Stimulated activated CD4-positive, alpha-beta T cell treated with anti-CD3 and anti-CD28 coated beads, Interleukin-12 subunit alpha, Interleukin-12 subunit beta, amount 100 ng/mL, for 24 hours (primary cell): ENCODE data around the gene MYH11.
"Not testable (repeated sequence)": the region's sequence is repeated elsewhere in the genome, so short reads cannot be mapped to it uniquely, and the experiment has no call there.

Source experiments
- DNase-seq, 2 experiments: peaks; one replicate each; pipeline ENCODE4 v3.0.0-alpha.2; 2020; ENCODE audit warnings: low read depth in 2 of 2

Gene MYH11

DNA sequence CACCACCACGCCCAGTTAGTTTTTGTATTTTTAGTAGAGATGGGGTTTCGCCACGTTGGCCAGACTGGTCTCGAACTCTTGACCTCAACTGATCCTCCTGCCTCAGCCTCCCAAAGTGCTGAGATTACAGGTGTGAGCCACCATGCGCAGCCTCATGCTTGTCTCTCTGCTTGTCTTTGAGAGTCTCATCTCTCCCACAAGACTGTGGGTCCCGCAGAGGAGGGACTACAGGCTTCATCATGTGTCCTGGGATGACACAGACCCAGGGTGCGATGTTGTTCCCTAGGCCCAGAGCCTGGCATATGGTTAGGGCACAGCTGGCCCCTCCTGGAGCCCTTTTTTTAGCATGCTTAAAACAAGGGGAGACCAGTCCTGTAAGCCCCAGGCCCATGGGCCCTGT, 104.9 kb downstream of the MYH11 start:
- no peak for DNase-seq

DNA sequence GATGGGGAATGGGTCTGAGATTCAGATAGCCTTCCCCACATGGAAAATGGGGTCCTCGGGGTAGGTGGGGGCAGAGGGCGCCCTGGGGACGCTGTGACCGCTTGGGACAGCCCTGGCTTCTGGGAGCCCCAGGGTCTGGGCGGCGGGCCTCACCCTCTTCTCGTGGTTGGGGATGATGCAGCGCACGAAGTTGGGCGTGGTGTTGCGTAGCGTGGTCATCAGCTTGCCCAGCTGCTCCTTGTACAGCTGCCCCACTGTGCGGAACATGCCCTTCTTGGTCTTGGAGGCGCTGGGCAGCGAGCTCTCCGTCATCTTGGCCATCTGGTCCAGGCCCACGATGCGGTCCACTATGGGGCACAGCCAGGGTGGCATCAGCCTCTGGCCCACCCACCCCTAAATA, 106.8 kb downstream of the MYH11 start:
- no peak for DNase-seq

DNA sequence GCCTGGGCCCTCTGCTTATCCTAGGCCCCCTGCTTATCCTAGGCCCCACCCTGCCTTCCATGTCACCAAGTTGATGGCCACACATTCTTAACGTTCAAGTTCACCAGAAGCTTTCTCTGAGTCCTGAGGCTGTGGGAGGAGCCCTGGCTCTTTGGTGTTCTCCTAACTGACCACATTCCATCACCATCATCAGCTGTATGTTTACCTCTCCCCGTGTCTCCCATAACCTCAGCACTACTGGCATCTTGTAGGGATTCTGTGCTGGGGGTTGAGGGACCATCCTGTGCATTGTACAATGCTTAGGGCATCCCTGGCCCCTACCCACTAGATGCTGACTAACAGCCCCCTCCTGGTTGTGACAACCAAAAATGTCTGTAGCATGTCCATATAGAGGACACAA, 107.5 kb downstream of the MYH11 start:
- DNase-seq = no peak

DNA sequence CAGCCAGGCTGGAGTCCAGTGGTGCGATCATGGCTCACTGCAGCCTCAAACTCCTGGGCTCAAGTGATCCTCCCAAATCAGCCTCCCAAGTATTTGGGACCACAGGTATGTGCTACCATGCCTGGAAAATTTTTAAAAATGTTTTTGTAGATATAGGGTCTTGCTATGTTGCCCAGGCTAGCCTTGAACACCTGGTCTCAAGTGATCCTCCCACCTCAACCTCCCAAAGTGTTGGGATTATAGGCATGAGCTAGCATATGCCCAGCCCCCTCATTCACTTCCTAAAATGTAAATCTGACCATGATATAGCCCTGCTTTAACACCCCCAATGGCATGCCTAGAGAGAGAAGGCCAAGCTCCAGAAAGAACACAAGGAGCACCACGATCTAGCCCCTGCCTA, 108.2 kb downstream of the MYH11 start:
- DNase-seq = no peak

DNA sequence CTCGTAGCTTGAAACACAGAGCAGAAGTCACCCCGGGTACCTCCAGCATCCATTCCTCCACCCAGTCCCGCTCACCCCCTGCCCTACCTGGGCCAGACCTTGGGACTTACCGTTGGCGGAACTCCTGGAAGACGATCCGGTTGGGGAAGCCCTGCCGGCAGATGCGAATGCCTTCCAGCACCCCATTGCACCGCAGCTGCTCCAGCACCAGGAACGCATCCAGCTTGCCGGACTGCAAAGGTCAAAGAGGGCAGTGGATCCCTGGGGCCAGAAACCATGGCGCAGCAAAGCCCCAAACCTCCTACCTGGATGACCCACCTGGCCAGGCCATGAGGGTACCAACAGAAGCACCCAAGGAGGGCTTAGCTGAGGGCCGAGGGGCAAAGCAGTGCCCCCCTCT, 108.9 kb downstream of the MYH11 start:
- no peak for DNase-seq

DNA sequence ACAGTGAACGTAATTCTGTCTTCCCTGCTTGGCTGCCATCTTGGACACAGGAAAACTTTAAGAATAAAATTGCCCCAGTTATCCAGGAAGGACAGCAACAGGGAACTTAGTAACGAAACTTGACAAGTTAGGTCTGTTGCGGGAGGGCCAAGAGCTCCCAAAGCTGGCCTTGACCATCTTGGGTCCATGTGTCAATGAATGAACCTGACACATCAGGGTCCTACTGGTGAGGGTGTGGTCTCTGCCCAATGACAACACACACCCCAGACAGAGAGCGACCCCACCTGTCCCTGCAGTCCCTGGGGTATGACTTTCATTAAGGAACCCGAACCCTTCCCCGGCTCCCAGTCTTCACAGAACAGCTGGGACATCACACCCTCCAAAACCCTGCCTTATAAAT, 110.5 kb downstream of the MYH11 start:
- no peak for DNase-seq

DNA sequence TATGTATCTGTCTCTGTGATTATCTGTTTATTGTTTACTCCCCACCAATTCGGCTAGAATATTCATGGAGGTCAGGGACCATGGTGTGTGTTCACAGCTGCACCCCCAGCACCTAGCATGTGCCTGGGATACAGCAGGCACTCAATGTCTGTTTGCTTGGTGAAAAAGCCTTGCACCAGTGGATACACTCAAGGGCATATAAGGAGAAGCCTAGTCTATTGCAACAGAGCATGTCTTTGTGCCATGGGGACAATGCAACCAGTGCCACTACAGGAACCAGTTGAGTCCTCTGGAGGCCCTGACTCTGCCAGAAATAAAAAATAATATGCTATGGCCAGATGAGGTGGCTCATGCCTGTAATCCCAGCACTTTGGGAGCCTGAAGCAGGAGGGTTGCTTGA, 113.2 kb downstream of the MYH11 start:
- no peak for DNase-seq

DNA sequence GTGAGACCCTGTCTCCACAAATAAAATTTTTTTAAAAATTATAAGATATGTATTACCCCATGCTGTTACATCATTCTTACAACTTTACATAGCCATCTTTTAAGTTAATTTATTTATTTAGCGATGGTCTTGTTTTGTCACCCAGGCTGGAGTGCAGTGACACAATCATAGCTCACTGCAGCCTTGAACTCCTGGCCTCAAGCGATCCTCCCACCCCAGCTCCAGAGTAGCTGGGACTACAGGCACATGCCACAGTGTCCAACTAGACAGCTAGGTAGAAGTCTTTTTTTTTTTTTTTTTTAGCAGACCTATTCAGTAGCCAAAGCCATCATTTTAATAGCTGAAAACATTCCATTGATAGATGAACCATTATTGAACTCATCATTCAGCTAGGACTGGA, 114.1 kb downstream of the MYH11 start:
- no peak for DNase-seq

DNA sequence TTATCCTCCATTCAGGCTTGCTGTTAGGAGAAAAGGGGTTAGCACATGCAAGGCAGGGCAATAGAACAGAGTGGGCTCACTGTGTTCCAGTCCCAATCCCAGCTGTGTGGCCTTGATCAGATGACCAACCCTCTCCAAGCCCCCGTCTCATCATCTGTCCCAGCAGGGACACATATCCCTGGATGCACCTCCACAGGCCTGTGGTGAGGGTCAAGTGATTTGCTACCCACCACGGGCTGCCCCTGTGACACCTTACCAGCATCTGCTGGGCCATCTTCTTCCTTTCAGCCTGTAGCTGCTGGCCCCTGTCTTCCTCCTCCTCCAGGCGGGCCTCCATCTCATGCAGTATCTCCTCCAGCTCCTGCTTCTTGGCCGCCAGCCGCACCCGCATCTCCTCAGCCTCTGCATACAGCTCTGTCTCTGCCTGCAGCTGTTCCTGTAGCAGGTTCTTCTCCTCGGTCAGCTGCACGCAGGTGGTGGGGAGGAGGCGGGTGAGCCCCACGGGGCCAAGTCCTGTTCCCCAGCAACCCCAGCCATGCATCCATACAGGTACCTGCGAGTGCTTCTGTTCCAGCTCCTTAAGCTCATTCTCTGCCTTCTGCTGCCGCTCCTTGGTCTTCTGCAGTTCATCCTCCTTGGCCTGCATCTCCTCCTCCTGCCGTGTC, 115.5 kb downstream of the MYH11 start:
- no peak for DNase-seq

DNA sequence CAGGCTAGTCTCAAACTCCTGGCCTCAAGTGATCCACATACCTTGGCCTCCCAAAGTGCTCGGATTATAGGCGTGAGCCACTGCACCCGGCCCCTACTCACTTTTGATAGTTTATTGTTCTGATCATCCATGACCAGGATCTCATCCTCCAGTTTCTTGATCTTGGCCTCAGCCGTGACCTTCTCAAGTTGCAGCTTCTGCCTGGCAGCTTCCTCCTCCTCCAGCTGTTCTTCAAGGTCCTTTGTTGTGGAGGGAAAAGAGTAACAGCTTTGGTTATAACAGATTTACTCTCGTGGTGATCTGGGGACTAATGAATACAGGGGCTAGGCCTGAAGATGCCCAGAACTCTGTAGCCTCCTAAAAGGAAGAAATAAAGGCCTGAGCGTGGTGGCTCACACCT, 116.9 kb downstream of the MYH11 start:
- no peak for DNase-seq

DNA sequence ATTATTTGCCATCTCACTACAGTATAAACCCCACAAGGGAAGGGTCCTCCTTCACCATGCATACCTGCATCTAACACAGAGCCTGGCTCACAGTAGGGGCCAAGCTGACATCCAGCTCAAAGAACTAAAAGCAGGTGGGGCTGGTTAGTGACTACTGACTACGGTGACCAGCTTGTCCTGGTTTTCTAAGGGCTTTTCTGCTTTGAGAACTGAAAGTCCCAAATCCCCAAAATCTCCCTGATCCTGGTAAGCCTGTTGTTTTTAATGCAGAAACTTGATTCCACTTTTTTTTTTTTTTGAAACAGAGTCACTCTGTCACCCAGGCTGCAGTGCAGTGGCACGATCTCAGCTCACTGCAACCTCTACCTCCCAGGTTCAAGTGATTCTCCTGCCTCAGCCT, 117.4 kb downstream of the MYH11 start:
- no peak for DNase-seq

DNA sequence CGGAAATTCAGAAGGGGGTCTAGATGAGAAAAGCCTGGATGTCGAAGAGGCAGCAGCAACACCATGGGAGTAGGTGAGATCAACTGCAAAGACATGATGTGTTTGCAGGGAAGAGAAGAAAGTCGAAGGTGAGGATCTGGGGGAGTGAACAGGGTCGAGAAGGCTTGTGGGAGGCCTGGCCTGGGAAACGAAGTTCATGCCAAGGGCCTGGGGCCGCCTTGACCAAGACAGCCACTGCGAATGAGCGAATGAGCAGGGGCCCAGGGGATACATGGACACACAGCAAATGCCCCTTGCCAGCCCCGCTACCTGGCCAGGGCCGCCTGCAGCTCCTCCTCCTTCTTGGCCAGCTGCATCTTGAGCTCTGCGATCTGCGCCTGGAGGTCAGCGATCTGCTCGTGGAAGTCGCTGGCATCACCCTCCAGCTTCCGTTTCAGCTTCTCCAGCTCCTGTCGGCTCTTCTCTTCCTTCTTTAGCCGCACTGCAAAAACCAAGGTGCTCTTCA, 119.6 kb downstream of the MYH11 start:
- no peak for DNase-seq

DNA sequence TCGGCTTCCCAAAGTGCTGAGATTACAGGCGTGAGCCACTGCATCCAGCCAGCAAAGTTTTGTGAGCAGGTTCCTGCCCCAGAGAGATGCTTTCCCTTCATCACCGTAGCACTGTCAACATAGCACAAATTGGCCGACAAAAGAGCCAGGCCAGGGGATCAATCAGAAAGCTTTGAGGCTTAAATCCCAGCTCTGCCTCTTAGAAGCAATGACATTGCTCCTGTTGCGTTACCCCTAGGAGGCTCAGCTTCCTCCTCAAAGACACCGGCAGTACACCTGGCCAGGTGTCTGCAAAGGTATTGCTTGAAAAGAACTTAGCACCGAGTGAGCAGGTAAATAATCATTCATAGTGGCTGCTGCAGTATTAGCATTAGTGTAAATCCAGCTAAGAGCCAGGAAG, 120.3 kb downstream of the MYH11 start:
- no peak for DNase-seq

DNA sequence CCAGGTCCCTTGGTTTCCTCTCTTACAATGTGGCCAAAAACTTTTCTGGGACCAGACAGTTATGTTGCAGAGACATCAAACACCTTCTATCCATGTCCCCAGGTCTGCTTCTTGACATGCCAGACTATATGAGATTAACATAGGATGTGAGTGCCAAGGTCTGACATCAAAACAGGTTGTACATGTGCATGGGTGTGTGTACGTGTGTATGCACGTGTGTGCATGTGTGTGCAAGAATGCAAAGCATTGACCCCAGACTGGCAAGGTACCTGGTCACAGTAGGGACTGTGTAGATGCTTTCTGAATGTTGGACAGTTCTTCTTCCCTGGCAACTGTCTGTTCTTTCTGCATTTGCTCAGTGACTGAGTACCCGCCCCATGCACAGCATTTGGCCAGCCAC, 121.2 kb downstream of the MYH11 start:
- DNase-seq = no peak

DNA sequence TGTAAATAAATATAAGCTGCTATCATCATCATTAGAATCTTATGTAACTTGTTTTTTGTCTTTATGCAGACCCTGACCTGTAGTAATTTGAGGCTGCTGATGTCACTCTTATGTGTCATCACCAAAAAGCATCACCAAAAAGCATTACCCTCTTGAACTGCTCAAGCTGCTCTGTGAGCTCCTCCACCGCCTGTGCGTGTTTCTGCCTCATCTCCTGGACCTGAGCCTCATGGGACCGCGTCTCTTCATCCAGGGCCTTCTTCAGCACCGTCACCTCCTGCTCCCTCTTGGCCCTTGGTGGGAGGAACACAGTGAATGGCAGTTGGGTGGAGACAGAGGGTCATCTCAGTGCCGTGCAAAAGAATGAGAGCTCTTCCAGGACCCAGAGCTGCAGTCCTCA, 124.4 kb downstream of the MYH11 start:
- DNase-seq = no peak

DNA sequence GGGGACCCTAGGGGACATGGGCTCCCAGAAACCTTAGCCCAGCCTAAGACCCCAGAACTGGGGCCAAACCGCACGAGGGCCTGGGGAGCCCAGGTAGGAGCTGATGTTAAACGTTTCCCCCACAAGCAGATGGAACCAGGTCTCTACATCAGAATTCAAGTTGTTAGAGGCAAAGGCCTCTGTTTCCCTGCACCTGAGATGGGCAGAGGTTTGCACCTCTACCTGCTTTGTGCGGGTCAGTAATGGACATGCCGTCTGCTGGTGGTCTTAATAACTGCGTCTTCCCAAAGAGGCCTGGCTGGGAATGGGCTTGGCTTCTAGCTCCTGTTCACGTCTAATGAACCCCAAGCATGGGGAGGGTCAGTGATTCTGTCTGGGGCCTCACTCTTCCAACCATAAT, 127.7 kb downstream of the MYH11 start:
- DNase-seq = no peak

DNA sequence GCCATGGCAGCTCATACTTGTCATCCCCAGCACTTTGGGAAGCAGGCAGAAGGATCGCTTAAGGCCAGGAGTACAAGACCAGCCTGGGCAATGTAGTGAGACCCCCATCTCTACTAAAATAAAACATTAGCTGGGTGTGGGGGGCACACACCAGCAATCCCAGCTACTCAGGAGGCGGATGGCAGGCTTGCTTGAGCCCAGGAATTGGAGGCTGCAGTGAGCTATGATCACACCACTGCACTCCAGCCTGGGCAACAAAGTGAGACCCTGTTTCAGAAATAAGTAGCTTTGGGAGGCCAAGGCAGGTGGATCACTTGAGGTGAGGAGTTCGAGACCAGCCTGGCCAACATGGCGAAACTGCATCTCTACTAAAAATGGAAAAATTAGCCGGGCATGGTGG, 129.1 kb downstream of the MYH11 start:
- not testable (repeated sequence) for DNase-seq

DNA sequence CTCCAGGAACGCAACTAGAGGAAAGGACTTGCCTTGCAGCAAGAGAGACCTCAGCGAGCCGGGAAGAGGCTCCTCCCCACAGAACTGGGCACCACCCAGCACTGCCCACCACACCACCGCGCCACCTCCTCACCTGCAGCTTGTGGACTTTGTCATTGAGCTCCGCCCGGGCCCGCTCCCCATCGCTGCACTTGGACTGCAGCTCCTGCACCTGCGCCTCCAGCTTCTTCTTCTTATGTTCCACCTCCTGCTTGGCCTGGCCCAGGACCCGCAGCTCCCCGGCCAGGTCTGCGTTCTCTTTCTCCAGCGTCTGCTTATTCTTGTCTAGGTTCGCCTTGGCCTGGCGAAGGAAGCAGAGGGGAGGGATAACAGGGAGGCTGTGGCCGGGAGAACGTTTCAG, 130.1 kb downstream of the MYH11 start:
- DNase-seq = no peak

DNA sequence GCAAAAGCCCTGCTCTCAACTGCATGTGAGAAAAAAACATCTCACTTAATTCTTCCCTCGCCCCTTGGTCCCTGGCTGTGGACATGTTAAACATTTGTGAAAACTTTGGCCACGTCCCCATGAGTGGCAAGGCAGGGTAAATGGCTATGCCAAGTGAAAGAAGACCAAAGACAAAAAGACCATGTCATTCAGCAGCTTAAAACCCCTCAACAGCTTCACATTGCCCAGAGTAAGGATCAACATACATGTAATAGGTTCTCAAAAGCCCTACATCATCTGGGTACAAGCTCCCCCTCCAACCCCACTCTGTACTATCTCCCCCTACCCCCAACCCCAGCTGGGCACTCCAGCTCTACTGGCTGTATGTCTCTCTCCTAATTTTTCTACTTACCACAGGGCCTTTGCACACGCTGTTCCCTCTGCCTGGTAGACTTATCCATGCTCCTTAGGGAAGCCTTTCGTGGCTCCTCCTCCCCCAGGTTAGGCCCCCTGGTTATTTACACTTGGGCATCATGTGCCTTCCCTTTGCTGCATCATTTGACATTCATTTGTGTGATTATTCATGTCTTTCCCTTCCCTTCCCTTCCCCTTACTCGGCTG, 131.1 kb downstream of the MYH11 start:
- no peak for DNase-seq

DNA sequence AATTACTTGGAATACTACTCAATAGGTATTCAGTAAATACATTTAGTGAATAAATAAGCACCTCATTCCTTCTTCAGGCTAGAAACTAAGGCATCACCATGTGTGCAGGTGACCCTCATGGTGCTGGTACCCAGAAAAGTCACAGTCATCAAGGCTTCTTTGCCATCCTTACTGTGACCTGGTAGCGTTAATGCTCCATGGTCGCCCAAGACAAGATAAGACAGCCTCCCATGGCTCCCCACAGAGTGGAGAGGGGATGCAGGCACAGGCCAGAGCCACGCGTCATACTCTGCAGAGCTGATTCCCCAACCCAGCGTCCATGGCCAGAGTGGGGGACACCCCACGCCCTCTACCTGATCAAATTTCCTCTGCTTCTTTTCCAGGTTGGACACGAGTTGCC, 133.0 kb downstream of the MYH11 start:
- DNase-seq = no peak

DNA sequence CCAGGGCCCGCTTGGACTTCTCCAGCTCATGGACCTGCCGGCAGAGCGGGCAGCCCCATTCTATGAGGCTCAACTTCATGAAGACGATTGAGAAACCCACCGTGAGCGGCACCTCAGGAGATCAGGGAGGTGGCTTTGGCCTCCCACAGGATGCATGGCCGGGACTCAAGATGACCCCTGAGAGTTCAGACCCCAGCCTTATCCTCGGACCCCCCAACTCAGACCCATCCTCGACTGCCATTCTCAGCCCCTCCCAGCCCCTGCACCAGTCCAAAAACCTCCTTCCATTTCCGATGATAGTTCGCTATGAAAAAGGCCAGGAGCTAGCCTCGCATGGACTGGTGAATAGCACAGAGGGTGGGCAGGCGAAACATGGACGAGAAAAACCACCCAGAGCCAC, 135.8 kb downstream of the MYH11 start:
- DNase-seq = no peak

DNA sequence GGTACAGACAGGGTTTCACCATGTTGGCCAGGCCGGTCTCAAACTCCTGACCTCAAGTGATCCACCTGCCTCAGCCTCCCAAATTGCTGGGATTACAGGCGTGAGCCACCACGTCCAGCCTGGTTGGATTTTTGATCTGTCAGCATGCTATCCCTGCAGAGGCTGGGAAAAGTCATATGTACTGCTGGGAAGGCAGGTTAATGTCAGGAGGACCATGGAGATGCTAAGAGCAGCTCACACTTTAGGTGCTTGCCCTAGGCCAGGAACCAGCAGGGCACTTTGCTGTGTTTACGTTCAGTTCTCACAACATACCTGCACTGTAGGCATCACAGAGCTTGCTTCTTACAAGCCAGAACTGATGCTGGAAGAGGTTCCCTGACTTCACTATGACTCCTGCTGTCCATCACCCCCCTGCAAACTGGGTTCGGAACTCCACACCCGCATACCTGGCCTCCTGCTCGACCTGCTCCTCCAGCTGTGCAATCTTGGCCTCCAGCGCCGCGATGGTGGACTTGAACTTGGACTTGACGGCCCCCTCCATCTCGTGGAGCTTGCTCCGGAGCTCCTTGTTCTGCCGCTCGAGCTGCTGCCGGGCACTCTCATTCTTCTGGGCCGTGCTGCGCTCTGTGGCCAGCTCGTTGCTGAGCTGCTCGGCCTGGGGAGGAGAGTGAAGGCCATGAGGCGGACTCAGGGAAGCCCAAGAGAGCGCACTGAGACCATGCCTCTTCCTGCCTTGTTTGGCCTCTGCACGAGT, 140.0 kb downstream of the MYH11 start:
- DNase-seq = no peak

DNA sequence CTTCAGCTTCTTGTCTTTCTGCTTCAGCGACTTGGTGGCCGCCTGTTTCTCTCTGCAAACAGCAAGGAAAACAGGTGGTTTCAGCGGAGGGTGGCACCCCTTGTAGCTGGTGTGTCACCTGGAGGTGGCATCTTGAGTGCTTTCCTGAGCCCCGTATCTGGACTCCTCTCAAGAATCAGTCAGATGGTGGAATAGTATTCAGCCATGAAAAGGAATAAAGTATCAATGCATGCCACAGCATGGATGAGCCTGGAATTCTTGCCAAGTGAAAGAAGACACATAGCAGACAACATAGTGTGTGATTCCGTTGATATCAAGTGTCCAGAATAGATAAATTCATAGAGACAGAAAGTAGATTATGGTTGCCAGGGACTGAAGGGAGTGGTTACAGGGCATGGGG, 141.6 kb downstream of the MYH11 start:
- no peak for DNase-seq
